ENCODE results near the gene TYSND1. TPM values are rescaled to one million over a fixed set of nuclear protein-coding genes. Genes with fewer than 3 reads are reported as not detected.

The TYSND1 gene
- total RNA-seq, 1 donor from 2014 or later = 1.9 TPM

GRCh38 chr10:70142555-70142954, 3.9 kb downstream of the TYSND1 start:
- Mint-ChIP-seq H3K4me3 (ENCODE audit: unreplicated experiment) (no peak overlapping the region), H3K36me3 (ENCODE audit: unreplicated experiment) (peaks cover 5% of the 10 kb centered on the region), H3K27ac (ENCODE audit: unreplicated experiment) (no peak overlapping the region), H3K27me3 (ENCODE audit: unreplicated experiment) (peaks cover 4% of the 10 kb centered on the region), H3K4me1 (ENCODE audit: low read depth, unreplicated experiment) (peaks cover 2% of the 10 kb centered on the region), H3K9me3 (ENCODE audit: unreplicated experiment) (peaks cover 5% of the 10 kb centered on the region)
- TF ChIP-seq CTCF (IDR thresholded peaks at IDR 0.05; ENCODE audit: partially characterized antibody, unreplicated experiment) = no peak
- no peak for DNase-seq

GRCh38 chr10:70140297-70140696, 6.2 kb downstream of the TYSND1 start:
- Mint-ChIP-seq H3K36me3 (ENCODE audit: unreplicated experiment) (peaks cover 7% of the 10 kb centered on the region), H3K27me3 (ENCODE audit: unreplicated experiment) (peaks cover 10% of the 10 kb centered on the region), H3K27ac (ENCODE audit: unreplicated experiment) (no peak overlapping the region), H3K4me3 (ENCODE audit: unreplicated experiment) (no peak overlapping the region), H3K4me1 (ENCODE audit: low read depth, unreplicated experiment) (peaks cover 2% of the 10 kb centered on the region), H3K9me3 (ENCODE audit: unreplicated experiment) (peaks cover 2% of the 10 kb centered on the region)
- DNase-seq = no peak
- no peak for TF ChIP-seq CTCF (IDR thresholded peaks at IDR 0.05; ENCODE audit: partially characterized antibody, unreplicated experiment)

GRCh38 chr10:70139997-70140250, 6.6 kb downstream of the TYSND1 start:
- H3K27ac Mint-ChIP-seq (ENCODE audit: unreplicated experiment) = no peak overlapping the region
- H3K9me3 Mint-ChIP-seq (ENCODE audit: unreplicated experiment) = peaks cover 2% of the 10 kb centered on the region
- DNase-seq = no peak
- TF ChIP-seq CTCF (IDR thresholded peaks at IDR 0.05; ENCODE audit: partially characterized antibody, unreplicated experiment) = no peak
- no peak overlapping the region for H3K4me3 Mint-ChIP-seq (ENCODE audit: unreplicated experiment)
- peaks cover 2% of the 10 kb centered on the region for H3K4me1 Mint-ChIP-seq (ENCODE audit: low read depth, unreplicated experiment)
- peaks cover 13% of the 10 kb centered on the region for H3K27me3 Mint-ChIP-seq (ENCODE audit: unreplicated experiment)
- H3K36me3 Mint-ChIP-seq (ENCODE audit: unreplicated experiment) = peaks cover 7% of the 10 kb centered on the region

GRCh38 chr10:70139151-70139996, 7.1 kb downstream of the TYSND1 start:
- Mint-ChIP-seq H3K36me3 (ENCODE audit: unreplicated experiment) (peaks cover 7% of the 10 kb centered on the region), H3K9me3 (ENCODE audit: unreplicated experiment) (peaks cover 2% of the 10 kb centered on the region), H3K4me1 (ENCODE audit: low read depth, unreplicated experiment) (peaks cover 2% of the 10 kb centered on the region), H3K4me3 (ENCODE audit: unreplicated experiment) (no peak overlapping the region), H3K27me3 (ENCODE audit: unreplicated experiment) (peaks cover 11% of the 10 kb centered on the region), H3K27ac (ENCODE audit: unreplicated experiment) (no peak overlapping the region)
- TF ChIP-seq CTCF (IDR thresholded peaks at IDR 0.05; ENCODE audit: partially characterized antibody, unreplicated experiment) = no peak
- DNase-seq = no peak
